Activated B cell treated with CpG ODN at 0.5 μM for 24 hours (primary cell): ENCODE measurements around the gene ELOVL4. TPM values are rescaled to one million over a fixed set of nuclear protein-coding genes. Genes with fewer than 3 reads are reported as not detected.

Source experiments
- ATAC-seq: fragments of 200-7000 bp; cut with Tn5 transposase; one replicate; pipeline ENCODE4 v1.10.0; 2021; ENCODE audit warnings: low read depth, mild to moderate bottlenecking, moderate library complexity
- CTCF ChIA-PET: fragments of 350-600 bp; sonication (Branson Sonifier 250); formaldehyde crosslinking; loops from one replicate; lab custom pipeline; 2021; ENCODE audit warnings: antibody characterized with exemption; lab: Charles Lee
- POLR2A ChIA-PET: fragments of 350-600 bp; sonication (Branson Sonifier 250); formaldehyde crosslinking; loops from one replicate; lab custom pipeline; 2021; ENCODE audit warnings: antibody characterized with exemption; lab: Charles Lee
- DNase-seq: peaks from one replicate; pipeline ENCODE4 v3.0.0; 2022
- H3K27ac Mint-ChIP-seq: one replicate; pipeline ENCODE4 v1.8.0; 2020; ENCODE audit warnings: mixed read lengths
- H3K27me3 Mint-ChIP-seq: one replicate; pipeline ENCODE4 v1.8.0; 2021; ENCODE audit warnings: mixed read lengths
- H3K36me3 Mint-ChIP-seq: one replicate; pipeline ENCODE4 v1.8.0; 2021; ENCODE audit warnings: low read depth, mixed read lengths
- H3K4me1 Mint-ChIP-seq: one replicate; pipeline ENCODE4 v1.8.0; 2021; ENCODE audit warnings: mixed read lengths
- H3K4me3 Mint-ChIP-seq: one replicate; pipeline ENCODE4 v1.8.0; 2020; ENCODE audit warnings: mild to moderate bottlenecking, mixed read lengths
- H3K9me3 Mint-ChIP-seq: one replicate; pipeline ENCODE4 v1.8.0; 2020; ENCODE audit warnings: mixed read lengths
- intact Hi-C: fragments of 100-400 bp; cut with micrococcal nuclease; formaldehyde crosslinking; loops from one replicate; pipeline ENCODE4 v1.15.1; 2024
- total RNA-seq: library from RNA; stranded (reverse); gene quantifications from 2 replicates; pipeline ENCODE4 v1.2.3, GENCODE V29; 2022
- TF ChIP-seq, protein P1 (sequence below): fragments of 200-600 bp; IDR thresholded peaks from one replicate; pipeline ENCODE4 v1.8.0; 2022; ENCODE audit warnings: antibody characterized with exemption, mild to moderate bottlenecking

Gene ELOVL4
- total RNA-seq, 1 donor from 2014 or later: not detected

DNA sequence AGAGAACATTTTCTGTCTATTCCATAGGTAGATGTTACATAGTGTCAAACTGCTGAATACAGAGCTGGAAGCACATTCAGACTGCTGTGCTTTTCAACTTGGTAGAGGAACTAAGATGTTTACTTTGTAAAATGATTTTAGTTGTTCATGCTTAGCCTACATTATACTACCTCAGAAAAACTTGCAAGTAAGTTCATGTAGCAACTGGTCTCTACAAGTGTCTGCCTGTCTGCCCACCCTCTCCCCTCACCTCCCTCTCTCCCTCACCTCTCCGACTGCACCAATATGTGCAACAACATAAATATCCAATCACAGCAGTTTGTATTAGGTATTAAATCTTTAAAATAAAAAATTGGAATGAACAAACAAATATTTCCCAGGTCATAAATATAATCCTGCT lies 25.3 kb downstream of the ELOVL4 start:
- ATAC-seq (no peak), DNase-seq (no peak)
- H3K4me3 Mint-ChIP-seq: no peak overlapping the region
- TF ChIP-seq, protein P1, sequence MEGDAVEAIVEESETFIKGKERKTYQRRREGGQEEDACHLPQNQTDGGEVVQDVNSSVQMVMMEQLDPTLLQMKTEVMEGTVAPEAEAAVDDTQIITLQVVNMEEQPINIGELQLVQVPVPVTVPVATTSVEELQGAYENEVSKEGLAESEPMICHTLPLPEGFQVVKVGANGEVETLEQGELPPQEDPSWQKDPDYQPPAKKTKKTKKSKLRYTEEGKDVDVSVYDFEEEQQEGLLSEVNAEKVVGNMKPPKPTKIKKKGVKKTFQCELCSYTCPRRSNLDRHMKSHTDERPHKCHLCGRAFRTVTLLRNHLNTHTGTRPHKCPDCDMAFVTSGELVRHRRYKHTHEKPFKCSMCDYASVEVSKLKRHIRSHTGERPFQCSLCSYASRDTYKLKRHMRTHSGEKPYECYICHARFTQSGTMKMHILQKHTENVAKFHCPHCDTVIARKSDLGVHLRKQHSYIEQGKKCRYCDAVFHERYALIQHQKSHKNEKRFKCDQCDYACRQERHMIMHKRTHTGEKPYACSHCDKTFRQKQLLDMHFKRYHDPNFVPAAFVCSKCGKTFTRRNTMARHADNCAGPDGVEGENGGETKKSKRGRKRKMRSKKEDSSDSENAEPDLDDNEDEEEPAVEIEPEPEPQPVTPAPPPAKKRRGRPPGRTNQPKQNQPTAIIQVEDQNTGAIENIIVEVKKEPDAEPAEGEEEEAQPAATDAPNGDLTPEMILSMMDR: no peak
- ChIA-PET CTCF (no interaction called here), POLR2A (no interaction called here)
- H3K4me1 Mint-ChIP-seq: no peaks in the 10 kb centered on the region
- no peaks in the 10 kb centered on the region for H3K9me3 Mint-ChIP-seq
- intact Hi-C loops: no loop called here
- no peaks in the 10 kb centered on the region for H3K36me3 Mint-ChIP-seq
- peaks cover 15% of the 10 kb centered on the region for H3K27me3 Mint-ChIP-seq
- no peak overlapping the region for H3K27ac Mint-ChIP-seq

DNA sequence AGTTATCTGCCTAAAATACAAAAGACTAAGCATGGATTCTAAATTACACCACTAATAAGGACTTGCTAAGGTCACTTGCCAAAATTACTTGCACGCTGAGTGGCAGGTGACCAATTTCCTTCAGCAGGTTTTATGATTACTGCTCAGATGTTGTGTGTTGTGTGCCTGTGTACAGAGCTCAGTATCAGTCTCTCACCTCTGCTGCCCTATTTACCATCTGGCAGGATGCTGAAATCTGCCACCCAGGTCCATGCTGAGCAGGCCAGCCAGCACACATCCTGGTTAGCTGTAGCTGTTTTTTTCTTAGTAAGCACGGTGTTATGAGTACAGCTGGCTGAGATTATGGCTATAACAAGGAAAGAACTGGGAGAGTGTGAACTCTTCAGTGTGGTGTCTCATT lies 34.0 kb downstream of the ELOVL4 start:
- DNase-seq: no peak
- H3K27ac Mint-ChIP-seq: no peak overlapping the region
- H3K4me3 Mint-ChIP-seq: no peak overlapping the region
- intact Hi-C loops: no loop called here
- CTCF ChIA-PET: no interaction called here
- ATAC-seq: no peak
- no peaks in the 10 kb centered on the region for H3K4me1 Mint-ChIP-seq
- POLR2A ChIA-PET: no interaction called here
- H3K27me3 Mint-ChIP-seq: peaks cover 18% of the 10 kb centered on the region
- H3K36me3 Mint-ChIP-seq: no peaks in the 10 kb centered on the region
- TF ChIP-seq, protein P1: no peak
- H3K9me3 Mint-ChIP-seq: no peaks in the 10 kb centered on the region

DNA sequence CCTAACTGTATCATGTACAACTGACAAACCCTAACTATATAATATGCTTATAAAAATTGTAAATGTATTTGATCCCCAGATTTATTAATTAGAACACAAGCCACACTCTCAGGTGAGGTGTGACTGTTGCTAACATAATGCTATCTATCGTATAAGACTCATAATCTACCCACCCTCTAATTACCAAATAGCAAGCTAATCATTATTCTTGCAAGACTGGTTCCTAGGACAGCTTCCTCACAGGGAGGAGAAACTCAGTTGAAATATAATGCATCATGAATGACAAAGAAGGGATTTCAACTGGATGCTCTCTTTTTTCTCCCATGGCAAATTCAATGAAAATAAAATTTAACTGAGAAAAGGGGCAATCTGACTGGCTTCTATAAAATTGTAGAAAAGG lies 35.4 kb downstream of the ELOVL4 start:
- POLR2A ChIA-PET: no interaction called here
- Mint-ChIP-seq H3K27me3 (peaks cover 14% of the 10 kb centered on the region), H3K27ac (no peak overlapping the region), H3K4me3 (no peak overlapping the region), H3K9me3 (no peaks in the 10 kb centered on the region), H3K36me3 (no peaks in the 10 kb centered on the region), H3K4me1 (no peaks in the 10 kb centered on the region)
- ATAC-seq: no peak
- CTCF ChIA-PET: no interaction called here
- DNase-seq: no peak
- intact Hi-C loops: no loop called here
- TF ChIP-seq, protein P1: no peak

DNA sequence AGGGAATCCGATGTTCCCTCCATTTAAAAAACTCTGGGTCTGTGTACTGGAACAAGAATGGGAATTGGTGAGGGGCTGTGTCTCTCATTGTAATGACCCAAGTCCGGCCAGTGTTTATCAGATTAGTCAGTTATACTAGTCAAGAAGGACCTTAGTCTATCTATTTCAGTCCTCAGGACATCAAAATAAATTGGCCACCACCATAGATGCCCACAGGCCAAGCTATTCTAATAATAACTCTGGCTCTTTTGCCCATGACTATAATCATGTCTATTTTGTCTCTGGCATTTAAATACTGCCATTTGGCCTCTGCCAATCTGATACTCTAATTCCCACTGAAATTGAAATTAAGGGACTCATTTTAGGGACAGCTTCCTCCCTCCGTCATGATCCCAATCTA lies 37.8 kb downstream of the ELOVL4 start:
- Mint-ChIP-seq H3K4me3 (no peak overlapping the region), H3K27ac (no peak overlapping the region), H3K9me3 (no peaks in the 10 kb centered on the region), H3K27me3 (peaks cover 14% of the 10 kb centered on the region), H3K36me3 (no peaks in the 10 kb centered on the region), H3K4me1 (no peaks in the 10 kb centered on the region)
- CTCF ChIA-PET: no interaction called here
- no peak for ATAC-seq
- intact Hi-C loops: no loop called here
- TF ChIP-seq, protein P1: no peak
- POLR2A ChIA-PET: no interaction called here
- no peak for DNase-seq

DNA sequence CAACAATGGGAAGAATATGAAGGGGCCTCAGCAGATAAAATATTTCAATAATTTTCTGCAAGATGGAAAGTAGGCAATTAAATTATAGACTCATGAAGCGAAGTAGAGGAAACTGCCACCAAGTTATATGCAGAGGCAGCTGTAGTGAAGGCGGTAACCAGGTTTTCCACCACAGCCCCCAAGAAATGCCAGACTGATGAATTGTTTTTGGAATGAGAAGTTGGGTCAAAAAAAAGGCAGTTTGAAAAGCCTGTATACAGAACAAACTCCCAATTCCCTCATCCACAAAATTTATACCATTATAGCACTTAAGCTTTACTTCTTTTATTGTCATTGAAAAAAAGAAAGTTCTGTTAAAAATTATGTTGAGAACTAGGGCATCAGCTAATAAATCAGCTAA lies 45.3 kb downstream of the ELOVL4 start:
- CTCF ChIA-PET: no interaction called here
- Mint-ChIP-seq H3K36me3 (no peaks in the 10 kb centered on the region), H3K27me3 (peaks cover 8% of the 10 kb centered on the region), H3K9me3 (no peaks in the 10 kb centered on the region), H3K4me1 (no peaks in the 10 kb centered on the region), H3K4me3 (no peak overlapping the region), H3K27ac (no peak overlapping the region)
- TF ChIP-seq, protein P1: no peak
- ATAC-seq (no peak), DNase-seq (no peak)
- intact Hi-C loops: no loop called here
- POLR2A ChIA-PET: no interaction called here
